Fibroblast of peridontal ligament (primary cell): ENCODE results near the gene KHK.

ENCODE experiments used
- DNase-seq: peaks from one replicate; pipeline ENCODE4 v3.0.0-alpha.2; 2010; ENCODE audit errors: extremely low read depth

KHK gene

GRCh38 chr2:27126252-27126710 is 39.7 kb downstream of the KHK start:
- no peak for DNase-seq

GRCh38 chr2:27127883-27128667 is 41.5 kb downstream of the KHK start:
- DNase-seq = no peak

- DNase-seq = no peak
Observed at GRCh38 chr2:27128668-27129571, 42.3 kb downstream of the KHK start.

DNA sequence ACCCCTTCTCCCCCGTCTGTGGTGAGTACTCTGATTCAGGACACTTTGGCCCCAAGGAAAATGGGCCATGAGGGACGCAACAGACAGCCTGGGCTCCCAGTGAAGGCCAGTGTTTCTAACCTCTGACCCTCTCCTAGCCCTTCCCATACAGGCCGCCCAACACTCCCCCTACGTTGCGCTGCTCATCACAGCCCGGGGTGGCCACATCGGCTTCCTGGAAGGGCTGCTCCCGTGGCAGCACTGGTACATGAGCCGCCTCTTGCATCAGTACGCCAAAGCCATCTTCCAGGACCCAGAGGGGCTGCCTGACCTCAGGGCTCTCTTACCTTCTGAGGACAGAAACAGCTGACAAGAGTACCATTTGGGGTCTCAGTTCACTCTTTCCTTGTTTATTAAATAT is 43.8 kb downstream of the KHK start:
- no peak for DNase-seq

GRCh38 chr2:27131429-27131828 is 44.9 kb downstream of the KHK start:
- DNase-seq = no peak

DNA sequence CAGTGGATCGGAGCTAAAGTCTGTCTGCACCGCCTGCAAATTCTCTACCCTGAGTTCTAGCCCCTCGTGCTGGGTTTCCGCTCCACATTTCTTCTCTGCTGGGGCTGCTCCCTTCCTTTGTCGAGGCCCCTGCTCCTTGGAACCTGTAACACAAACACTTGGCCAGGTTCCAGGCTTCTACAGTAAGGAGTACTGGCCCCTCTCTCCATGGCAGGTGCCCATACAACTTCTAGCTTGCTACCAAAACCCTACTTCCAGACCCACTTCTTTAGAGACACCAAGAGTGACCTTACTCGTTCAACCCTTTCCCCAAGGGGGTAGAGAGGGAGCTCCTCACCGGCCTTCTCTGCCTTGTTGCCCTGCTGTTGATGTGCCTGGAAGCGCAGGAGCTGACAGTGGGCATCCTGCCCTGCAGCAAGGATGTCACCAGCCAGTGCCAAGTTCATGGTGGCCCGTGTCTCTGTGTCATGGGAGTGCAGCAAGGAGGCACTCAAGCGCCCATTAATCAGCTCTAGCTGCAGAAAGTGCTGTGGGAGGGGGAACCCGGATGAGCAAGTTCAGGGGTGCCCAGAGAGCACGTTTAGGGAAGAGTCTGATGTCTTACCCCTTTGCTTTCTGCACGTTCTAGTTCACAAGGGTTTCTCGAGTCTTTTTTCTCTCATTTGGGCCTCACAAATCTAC is 46.8 kb downstream of the KHK start:
- DNase-seq = no peak

- DNase-seq = peak; percentile 93
Observed at GRCh38 chr2:27133905-27134780, 47.6 kb downstream of the KHK start, which contains the start of gene PREB. PREB (minus strand) TSS chr2:27134636; CDS start chr2:27134421, 215 bp downstream.

GRCh38 chr2:27134781-27135477 is 48.4 kb downstream of the KHK start:
- DNase-seq = no peak

DNA sequence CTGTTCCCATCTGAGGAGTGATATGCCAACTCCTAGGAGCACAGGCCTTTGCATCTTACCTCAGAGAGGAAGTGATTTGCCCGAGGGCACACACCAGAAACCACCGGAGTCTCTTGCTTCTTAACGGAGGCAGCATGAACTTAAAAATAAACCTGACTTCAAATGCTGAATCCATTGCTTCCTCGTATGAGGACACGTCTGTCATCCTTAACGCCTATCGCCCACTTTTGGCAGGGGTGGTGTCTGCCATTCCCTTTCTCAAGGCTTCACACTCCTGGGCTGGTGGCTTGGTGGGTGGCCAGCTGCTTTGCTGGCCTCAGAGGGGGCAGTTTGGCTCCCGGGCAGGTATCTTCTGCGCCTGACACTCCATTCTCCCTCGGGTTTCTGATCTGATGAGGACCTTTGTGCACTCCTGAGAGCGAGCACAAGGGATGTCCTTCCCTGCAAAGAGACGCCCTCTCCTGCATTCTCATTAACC is 48.9 kb downstream of the KHK start:
- DNase-seq = no peak

- no peak for DNase-seq
Observed at GRCh38 chr2:27136751-27137150, 50.2 kb downstream of the KHK start.

DNA sequence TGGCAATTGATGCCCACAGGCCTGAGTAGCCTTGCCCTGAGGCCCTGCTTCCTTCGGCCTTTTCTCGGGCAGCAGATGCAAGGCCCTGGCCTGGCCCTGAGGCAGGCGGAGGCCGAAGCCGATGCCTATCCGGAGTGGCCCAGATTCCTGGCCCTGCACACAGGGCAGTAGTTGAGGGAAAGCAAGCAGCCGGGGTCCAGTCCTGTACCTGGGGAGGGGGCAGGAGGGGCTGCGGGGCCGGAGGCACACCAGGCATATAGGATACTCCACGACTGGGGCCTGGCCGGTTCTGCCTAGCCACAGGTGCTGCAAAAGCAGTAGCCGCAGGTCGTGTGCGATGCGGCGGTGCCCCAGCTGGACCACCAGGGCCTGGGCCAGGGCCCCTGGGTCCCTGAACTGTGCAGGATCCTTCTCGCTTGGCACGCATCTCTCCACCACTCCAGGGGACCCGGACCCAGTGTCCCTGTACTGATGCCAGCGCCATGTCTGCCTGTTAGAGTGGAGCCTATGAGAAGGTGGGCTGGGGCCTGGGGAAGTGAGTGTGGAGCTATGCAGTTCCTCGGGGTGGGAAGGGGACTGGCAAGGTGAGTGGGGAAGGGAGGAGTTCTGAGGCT is 50.9 kb downstream of the KHK start:
- no peak for DNase-seq

DNA sequence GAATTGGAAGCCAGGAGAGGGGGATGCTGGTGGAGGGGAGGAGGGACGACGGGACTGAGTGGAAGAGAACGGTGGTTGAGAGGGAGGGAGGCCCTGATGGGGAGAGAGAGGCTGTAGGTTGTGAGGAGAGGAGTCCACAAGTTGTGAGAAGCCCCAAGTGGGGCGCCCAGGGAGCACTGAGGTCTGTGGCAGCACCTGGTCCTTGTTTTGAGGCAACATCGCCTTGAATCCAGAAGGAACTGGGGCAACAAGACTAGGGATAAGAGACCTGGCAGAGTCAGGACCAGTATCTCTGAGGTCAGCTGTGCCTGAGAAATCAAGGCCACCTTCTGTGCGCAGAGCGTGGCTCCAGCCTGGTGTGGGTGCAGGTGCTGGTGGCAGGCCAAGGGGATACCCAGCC is 51.5 kb downstream of the KHK start:
- DNase-seq = no peak

DNA sequence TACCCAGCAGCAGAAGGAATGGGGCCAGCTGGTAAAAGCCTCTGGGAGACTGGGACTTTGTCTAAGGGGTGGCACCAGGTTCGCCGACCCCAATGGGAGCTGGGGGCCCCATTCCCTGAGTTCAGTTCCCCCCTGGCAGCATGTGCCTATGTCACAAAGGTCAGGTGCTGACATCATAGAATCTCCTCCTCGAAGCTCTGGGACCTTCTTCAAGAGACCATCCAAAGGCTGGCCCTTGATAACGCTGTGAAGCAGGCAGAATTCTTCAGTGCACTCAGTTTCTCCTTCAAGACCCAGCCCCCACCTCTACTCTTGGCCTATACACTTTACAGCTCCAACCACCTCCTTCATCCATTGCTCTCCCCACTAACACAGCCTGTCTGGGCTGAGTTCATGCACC is 52.7 kb downstream of the KHK start, which contains the start of gene PRR30:
Gene PRR30 (minus strand): TSS at position 101 of the 400 bp plus-strand sequence. CDS start 1,081 bp downstream, outside the sequence.
- no peak for DNase-seq

- no peak for DNase-seq
Observed at GRCh38 chr2:27143285-27143684, 56.7 kb downstream of the KHK start.

- DNase-seq = no peak
Observed at GRCh38 chr2:27145682-27146081, 59.1 kb downstream of the KHK start.

DNA sequence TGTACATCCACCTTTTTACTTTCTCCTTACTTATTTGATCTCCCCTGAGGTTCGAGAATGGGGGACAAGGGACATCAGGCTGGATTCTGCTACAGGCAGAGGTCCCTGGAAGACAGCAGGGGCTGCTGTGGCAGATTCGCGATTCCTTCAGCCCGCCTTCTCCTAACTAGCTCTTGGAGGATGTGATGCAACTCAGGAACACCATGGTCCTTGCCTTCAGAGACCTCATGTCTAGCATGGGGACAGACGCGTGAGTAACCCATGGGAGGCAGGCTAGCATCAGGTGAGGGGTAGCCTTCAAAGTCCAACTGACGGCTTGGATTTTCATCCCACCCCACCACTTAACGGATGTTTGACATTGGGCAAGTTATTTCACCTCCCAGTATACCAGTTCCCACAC is 61.4 kb downstream of the KHK start:
- DNase-seq = no peak

DNA sequence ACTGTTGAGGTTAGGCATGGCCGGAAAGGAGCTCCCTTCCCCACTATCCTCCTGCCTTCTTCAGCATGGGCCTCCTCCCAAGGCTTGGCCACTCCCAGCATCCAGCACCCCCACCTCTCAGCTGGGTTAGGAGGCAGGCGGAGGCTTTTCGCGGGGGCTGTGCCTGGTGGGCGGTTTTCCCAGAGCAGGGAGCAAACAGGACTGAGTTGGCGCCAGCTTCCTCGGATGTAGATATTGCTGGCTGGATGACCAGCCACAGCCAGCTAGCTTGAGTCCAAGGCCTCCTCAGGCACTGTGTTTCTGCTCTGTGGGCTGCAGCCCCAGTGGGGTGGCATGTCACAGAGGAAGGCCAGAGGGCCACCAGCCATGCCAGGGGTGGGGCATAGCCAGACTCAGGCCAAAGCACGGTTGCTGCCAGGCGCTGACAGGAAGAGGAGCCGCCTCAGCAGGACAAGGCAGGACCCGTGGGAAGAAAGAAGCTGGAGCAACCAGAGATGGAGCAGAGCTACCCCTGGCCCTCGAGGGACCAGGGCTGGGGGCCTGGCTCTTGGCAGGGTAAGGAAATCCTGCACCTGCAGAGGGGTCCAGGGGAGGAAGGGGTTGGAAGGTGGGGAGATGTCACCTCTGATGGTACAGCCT is 62.3 kb downstream of the KHK start, which contains the start of gene TCF23:
Gene TCF23 (plus strand): TSS at position 204 of the 639 bp plus-strand sequence. CDS start 130 bp downstream, at position 334.
- no peak for DNase-seq

DNA sequence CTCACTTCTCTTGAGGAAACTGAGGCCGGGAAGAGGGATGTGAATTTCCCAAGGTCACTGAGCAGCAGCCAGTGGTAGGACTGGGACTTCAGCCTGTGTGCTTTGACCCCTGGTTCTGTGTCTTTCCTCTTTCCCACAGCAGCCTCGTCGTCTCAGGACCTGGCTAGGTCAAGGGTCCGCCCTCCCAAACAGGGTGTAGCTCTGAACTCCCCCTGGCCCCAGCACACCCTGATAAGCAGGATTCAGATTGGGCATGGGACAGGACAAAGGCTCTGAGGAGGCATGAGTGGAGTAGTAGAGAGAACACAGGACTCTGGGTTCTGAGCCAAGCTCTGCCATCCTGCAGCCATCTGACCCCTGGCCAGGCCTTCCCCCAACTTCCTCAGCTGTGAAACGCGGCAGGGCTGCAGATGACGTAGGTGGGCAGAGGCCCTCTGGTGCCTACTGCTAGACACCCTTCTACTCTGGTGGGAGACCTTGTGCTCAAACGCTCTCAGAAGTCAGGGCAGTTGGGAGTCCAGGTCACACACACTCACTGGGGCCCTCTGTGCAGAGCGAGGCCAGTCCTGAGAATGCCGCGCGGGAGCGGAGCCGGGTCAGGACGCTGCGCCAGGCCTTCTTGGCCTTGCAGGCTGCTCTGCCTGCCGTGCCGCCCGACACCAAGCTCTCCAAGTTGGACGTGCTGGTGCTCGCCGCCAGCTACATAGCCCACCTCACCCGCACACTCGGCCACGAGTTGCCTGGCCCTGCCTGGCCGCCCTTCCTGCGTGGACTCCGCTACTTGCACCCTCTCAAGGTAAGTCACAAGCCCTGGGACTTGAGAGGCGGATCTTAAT is 63.2 kb downstream of the KHK start:
- DNase-seq = no peak
